ENCODE results near the gene C2orf49.

GRCh38 chr2:105307146-105307545 is 30.2 kb upstream of the C2orf49 start:
- TF ChIP-seq CTCF (IDR thresholded peaks at IDR 0.05) (no peak), POLR2AphosphoS5 (IDR thresholded peaks at IDR 0.05; ENCODE audit: low read depth, low read length) (no peak), REST (IDR thresholded peaks at IDR 0.05; ENCODE audit: insufficient read depth in 1 of 2, low read depth in 2 of 2, low read length in 1 of 2) (no peak)

Measured in Panc1 (cell line).